Neural progenitor cell (in vitro differentiated cells): Measurements from ENCODE around the gene SERINC3. TPM values are rescaled to one million over a fixed set of nuclear protein-coding genes. Genes with fewer than 3 reads are reported as not detected.
A peak's percentile ranks its signal among the peaks of the same experiment; 100 is the strongest.

Source experiments
- DNase-seq: peaks from one replicate; pipeline ENCODE4 v3.0.0-alpha.2; 2016; ENCODE audit warnings: low spot score
- H2AFZ ChIP-seq: fragments of 200-600 bp; sonication (generic); replicated peaks from 2 replicates; pipeline ENCODE4 v1.6.1; 2016; ENCODE audit warnings: antibody characterized with exemption
- H3F3A ChIP-seq: fragments of 200-600 bp; sonication (generic); 2 replicates; pipeline ENCODE4 v1.6.1; 2016; ENCODE audit warnings: antibody characterized with exemption, low read depth
- H3K27ac ChIP-seq: fragments of 200-600 bp; sonication (generic); 2 replicates; pipeline ENCODE4 v1.5.1; 2016; ENCODE audit warnings: mild to moderate bottlenecking
- H3K27me3 ChIP-seq: fragments of 200-600 bp; sonication (generic); 2 replicates; pipeline ENCODE4 v1.6.1; 2016; ENCODE audit warnings: mild to moderate bottlenecking, moderate library complexity
- H3K36me3 ChIP-seq: fragments of 200-600 bp; sonication (generic); 2 replicates; pipeline ENCODE4 v1.5.1; 2016
- H3K4me1 ChIP-seq: fragments of 200-600 bp; sonication (generic); 2 replicates; pipeline ENCODE4 v1.6.1; 2016; ENCODE audit warnings: mixed run types
- H3K4me2 ChIP-seq: fragments of 200-600 bp; sonication (generic); 2 replicates; pipeline ENCODE4 v1.6.1; 2016
- H3K4me3 ChIP-seq: fragments of 200-600 bp; sonication (generic); 2 replicates; pipeline ENCODE4 v1.5.1; 2016
- H3K79me2 ChIP-seq: fragments of 200-600 bp; sonication (generic); 2 replicates; pipeline ENCODE4 v1.6.1; 2016; ENCODE audit warnings: low read depth
- H3K9ac ChIP-seq: fragments of 200-600 bp; sonication (generic); 2 replicates; pipeline ENCODE4 v1.6.1; 2016
- H3K9me3 ChIP-seq: fragments of 200-600 bp; sonication (generic); 2 replicates; pipeline ENCODE4 v1.5.1; 2016; ENCODE audit warnings: low read depth
- H4K20me1 ChIP-seq: fragments of 200-600 bp; sonication (generic); 2 replicates; pipeline ENCODE4 v1.6.1; 2016; ENCODE audit warnings: low read depth
- H3K27ac Mint-ChIP-seq: 3 replicates; pipeline ENCODE4 v1.8.0; 2021; ENCODE audit warnings: mixed read lengths
- H3K27me3 Mint-ChIP-seq: 2 replicates; pipeline ENCODE4 v1.8.0; 2022; ENCODE audit warnings: low read depth, mild to moderate bottlenecking, inconsistent platforms, moderate library complexity, mixed read lengths; ENCODE audit not compliant: insufficient read depth
- H3K36me3 Mint-ChIP-seq: 3 replicates; pipeline ENCODE4 v1.8.0; 2021; ENCODE audit warnings: mixed read lengths
- H3K4me1 Mint-ChIP-seq: 3 replicates; pipeline ENCODE4 v1.8.0; 2021; ENCODE audit warnings: mixed read lengths
- H3K4me3 Mint-ChIP-seq: 3 replicates; pipeline ENCODE4 v1.8.0; 2021; ENCODE audit warnings: mild to moderate bottlenecking, moderate library complexity, mixed read lengths
- H3K9me3 Mint-ChIP-seq: 3 replicates; pipeline ENCODE4 v1.8.0; 2020; ENCODE audit warnings: mixed read lengths
- EZH2 ChIP-seq: fragments of 200-600 bp; sonication (generic); IDR thresholded peaks from 2 replicates; pipeline ENCODE4 v1.6.1; 2017; ENCODE audit warnings: antibody characterized with exemption, mild to moderate bottlenecking, moderate library complexity
- EZH2phosphoT487 ChIP-seq: fragments of 200-600 bp; sonication (generic); IDR thresholded peaks from 2 replicates; pipeline ENCODE4 v1.6.1; 2017; ENCODE audit warnings: antibody characterized with exemption
- total RNA-seq: library from RNA; depleted of rRNA; stranded (reverse); fragments of >200 nt; gene quantifications from 2 replicates; pipeline ENCODE4 v1.2.3, GENCODE V29; 2015; ENCODE audit warnings: low replicate concordance
- TF ChIP-seq, protein P1 (sequence below): fragments of 200-600 bp; sonication (generic); IDR thresholded peaks from 2 replicates; pipeline ENCODE4 v1.5.1; 2017; ENCODE audit warnings: antibody characterized with exemption, mild to moderate bottlenecking

Gene SERINC3
- total RNA-seq, 1 donor from 2014 or later, result 38.8 TPM

DNA sequence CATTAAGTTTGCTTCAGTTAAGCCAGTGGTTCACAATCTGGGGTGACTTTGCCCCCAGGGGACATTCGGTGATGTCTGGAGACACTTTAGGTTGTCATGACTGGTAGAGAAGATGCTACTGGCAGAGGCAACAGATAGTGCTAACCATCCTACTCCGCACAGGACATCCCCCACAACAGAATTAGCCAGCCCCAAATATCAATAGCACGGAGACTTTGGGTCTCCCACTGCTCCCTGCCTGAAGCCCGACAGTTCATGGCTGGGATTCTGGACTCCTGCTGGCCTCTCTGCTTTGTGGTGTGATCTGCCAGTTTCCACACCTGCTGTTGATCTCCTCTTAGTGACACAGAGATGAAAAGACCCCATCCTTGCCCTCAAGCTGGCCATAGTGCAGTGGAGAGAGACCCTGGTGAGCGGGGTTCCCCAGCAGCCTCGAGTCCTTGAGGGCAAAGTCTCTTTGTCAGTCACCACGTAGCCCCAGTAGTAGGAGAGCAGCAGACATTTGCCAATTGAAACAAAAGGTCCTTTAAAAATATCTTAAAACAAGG, 70.9 kb downstream of the SERINC3 start:
- Histone ChIP-seq H3K9ac (no peak overlapping the region), H3K79me2 (no peaks in the 10 kb centered on the region), H3F3A (no peaks in the 10 kb centered on the region), H3K36me3 (no peaks in the 10 kb centered on the region), H3K9me3 (no peaks in the 10 kb centered on the region), H4K20me1 (no peaks in the 10 kb centered on the region), H3K27ac (no peak overlapping the region), H3K4me2 (no peak overlapping the region), H3K4me1 (no peaks in the 10 kb centered on the region), H2AFZ (peak overlapping the region; percentile 84), H3K27me3 (no peaks in the 10 kb centered on the region), H3K4me3 (no peak overlapping the region)
- Mint-ChIP-seq H3K27me3 (peaks cover 8% of the 10 kb centered on the region), H3K4me1 (no peaks in the 10 kb centered on the region), H3K9me3 (no peaks in the 10 kb centered on the region), H3K27ac (no peak overlapping the region), H3K4me3 (no peak overlapping the region), H3K36me3 (no peaks in the 10 kb centered on the region)
- DNase-seq, result no peak
- TF ChIP-seq EZH2phosphoT487 (no peak), EZH2 (no peak)
- TF ChIP-seq, protein P1, sequence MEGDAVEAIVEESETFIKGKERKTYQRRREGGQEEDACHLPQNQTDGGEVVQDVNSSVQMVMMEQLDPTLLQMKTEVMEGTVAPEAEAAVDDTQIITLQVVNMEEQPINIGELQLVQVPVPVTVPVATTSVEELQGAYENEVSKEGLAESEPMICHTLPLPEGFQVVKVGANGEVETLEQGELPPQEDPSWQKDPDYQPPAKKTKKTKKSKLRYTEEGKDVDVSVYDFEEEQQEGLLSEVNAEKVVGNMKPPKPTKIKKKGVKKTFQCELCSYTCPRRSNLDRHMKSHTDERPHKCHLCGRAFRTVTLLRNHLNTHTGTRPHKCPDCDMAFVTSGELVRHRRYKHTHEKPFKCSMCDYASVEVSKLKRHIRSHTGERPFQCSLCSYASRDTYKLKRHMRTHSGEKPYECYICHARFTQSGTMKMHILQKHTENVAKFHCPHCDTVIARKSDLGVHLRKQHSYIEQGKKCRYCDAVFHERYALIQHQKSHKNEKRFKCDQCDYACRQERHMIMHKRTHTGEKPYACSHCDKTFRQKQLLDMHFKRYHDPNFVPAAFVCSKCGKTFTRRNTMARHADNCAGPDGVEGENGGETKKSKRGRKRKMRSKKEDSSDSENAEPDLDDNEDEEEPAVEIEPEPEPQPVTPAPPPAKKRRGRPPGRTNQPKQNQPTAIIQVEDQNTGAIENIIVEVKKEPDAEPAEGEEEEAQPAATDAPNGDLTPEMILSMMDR, result no peak

DNA sequence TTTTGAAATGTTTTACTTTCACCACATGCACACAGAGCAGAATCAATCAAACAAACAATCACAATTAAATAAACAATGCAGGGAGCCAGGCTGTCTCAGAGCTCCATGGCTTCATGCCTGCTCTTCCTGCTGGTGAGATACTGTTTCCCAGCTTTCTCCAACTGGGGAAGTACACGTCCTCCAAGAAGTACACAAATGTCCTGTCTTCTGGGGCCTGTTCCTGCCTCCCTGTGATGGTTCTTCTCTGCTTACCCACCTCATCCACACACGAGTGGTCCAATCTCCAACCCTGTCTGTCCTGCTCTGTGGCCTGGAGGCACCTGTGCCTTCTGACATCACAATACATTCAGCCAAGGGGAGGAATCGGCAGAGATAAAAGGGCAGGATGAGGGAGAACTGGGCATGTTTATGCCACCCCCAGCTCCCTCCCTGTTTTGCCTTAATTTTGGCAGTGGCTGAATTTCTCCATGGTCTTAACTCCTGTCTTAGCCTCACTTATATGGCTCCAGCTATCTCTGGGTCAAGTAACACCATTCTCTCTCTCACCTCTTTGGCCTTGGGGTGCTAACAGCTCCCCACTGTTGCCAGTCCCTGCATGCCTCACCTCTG, 71.5 kb downstream of the SERINC3 start:
- H3K27ac ChIP-seq, result no peak overlapping the region
- DNase-seq, result no peak
- no peaks in the 10 kb centered on the region for H4K20me1 ChIP-seq
- H3K9me3 Mint-ChIP-seq, result no peaks in the 10 kb centered on the region
- no peak overlapping the region for H3K4me3 ChIP-seq
- no peaks in the 10 kb centered on the region for H3K9me3 ChIP-seq
- no peak overlapping the region for H3K27ac Mint-ChIP-seq
- no peak overlapping the region for H2AFZ ChIP-seq
- H3K36me3 ChIP-seq, result no peaks in the 10 kb centered on the region
- no peaks in the 10 kb centered on the region for H3K79me2 ChIP-seq
- no peak overlapping the region for H3K4me2 ChIP-seq
- H3K9ac ChIP-seq, result no peak overlapping the region
- no peak for TF ChIP-seq EZH2
- TF ChIP-seq, protein P1, result no peak
- TF ChIP-seq EZH2phosphoT487, result no peak
- no peaks in the 10 kb centered on the region for H3K27me3 ChIP-seq
- no peaks in the 10 kb centered on the region for H3K36me3 Mint-ChIP-seq
- H3K27me3 Mint-ChIP-seq, result peaks cover 9% of the 10 kb centered on the region
- H3K4me1 ChIP-seq, result no peaks in the 10 kb centered on the region
- no peak overlapping the region for H3K4me3 Mint-ChIP-seq
- H3K4me1 Mint-ChIP-seq, result no peaks in the 10 kb centered on the region
- H3F3A ChIP-seq, result no peaks in the 10 kb centered on the region

DNA sequence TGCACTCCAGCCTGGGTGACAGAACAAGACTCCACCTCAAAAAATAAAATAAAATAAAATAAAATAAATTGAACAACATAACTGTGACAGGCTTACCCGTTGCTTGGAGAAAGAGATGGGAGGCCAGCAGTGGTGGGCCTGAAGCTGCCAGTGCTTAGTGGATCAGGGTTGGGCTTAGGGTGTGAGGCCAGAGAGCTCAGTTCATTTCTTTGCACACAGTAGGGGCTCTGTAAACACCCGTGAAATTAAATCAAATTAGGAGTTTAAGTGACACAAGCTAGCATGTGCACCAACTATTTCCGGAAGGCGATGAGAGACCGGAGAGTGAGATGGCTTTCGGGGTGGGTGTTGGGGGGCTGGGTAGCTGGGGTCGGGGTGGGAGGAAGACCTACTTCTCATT, 72.0 kb downstream of the SERINC3 start:
- H3K9me3 Mint-ChIP-seq, result no peaks in the 10 kb centered on the region
- H3K27ac Mint-ChIP-seq, result peak overlapping the region; percentile 50
- TF ChIP-seq, protein P1, result no peak
- H3K36me3 Mint-ChIP-seq, result no peaks in the 10 kb centered on the region
- no peak overlapping the region for H3K9ac ChIP-seq
- H2AFZ ChIP-seq, result no peak overlapping the region
- H3K9me3 ChIP-seq, result no peaks in the 10 kb centered on the region
- H3K4me3 Mint-ChIP-seq, result peak overlapping the region; percentile 58
- H3K36me3 ChIP-seq, result no peaks in the 10 kb centered on the region
- no peak for DNase-seq
- no peaks in the 10 kb centered on the region for H3F3A ChIP-seq
- no peaks in the 10 kb centered on the region for H3K79me2 ChIP-seq
- H3K4me1 Mint-ChIP-seq, result no peaks in the 10 kb centered on the region
- H3K4me1 ChIP-seq, result no peaks in the 10 kb centered on the region
- H3K27me3 Mint-ChIP-seq, result peaks cover 10% of the 10 kb centered on the region
- H4K20me1 ChIP-seq, result no peaks in the 10 kb centered on the region
- H3K27me3 ChIP-seq, result no peaks in the 10 kb centered on the region
- no peak overlapping the region for H3K27ac ChIP-seq
- H3K4me2 ChIP-seq, result no peak overlapping the region
- no peak overlapping the region for H3K4me3 ChIP-seq
